Neural cell (in vitro differentiated cells): Measurements from ENCODE around the gene MORN4. TPM values are rescaled to one million over a fixed set of nuclear protein-coding genes. Genes with fewer than 3 reads are reported as not detected.
A peak's percentile ranks its signal among the peaks of the same experiment; 100 is the strongest.

Source experiments
- H2AFZ ChIP-seq: fragments of 200-600, 300-800 bp; sonication (generic), shearing (Covaris generic); 2 replicates; pipeline ENCODE4 v1.6.0; 2014; ENCODE audit warnings: low read depth, mild to moderate bottlenecking, antibody characterized with exemption, low read length, moderate library complexity
- H3F3A ChIP-seq: fragments of 200-600 bp; shearing (Covaris generic); 2 replicates; pipeline ENCODE4 v1.6.1; 2016; ENCODE audit warnings: mild to moderate bottlenecking, moderate library complexity, mixed read lengths, antibody characterized with exemption, low read length; ENCODE audit not compliant: insufficient read depth, poor library complexity, severe bottlenecking
- H3K27ac ChIP-seq: fragments of 200-600, 300-800 bp; sonication (generic), shearing (Covaris generic); 2 replicates; pipeline ENCODE4 v1.5.1; 2014; ENCODE audit warnings: mild to moderate bottlenecking, low read length, moderate library complexity
- H3K27me3 ChIP-seq: fragments of 300-800, 200-600 bp; sonication (generic), shearing (Covaris generic); 2 replicates; pipeline ENCODE4 v1.6.0; 2014; ENCODE audit warnings: mild to moderate bottlenecking, low read depth, low read length, moderate library complexity; ENCODE audit not compliant: insufficient read depth
- H3K36me3 ChIP-seq: fragments of 300-800, 200-600 bp; sonication (generic), shearing (Covaris generic); 2 replicates; pipeline ENCODE4 v1.5.1; 2014; ENCODE audit warnings: mild to moderate bottlenecking, antibody characterized with exemption, low read length, moderate library complexity; ENCODE audit not compliant: insufficient read depth
- H3K4me2 ChIP-seq: fragments of 300-800, 200-600 bp; sonication (generic), shearing (Covaris generic); 2 replicates; pipeline ENCODE4 v1.6.0; 2014; ENCODE audit warnings: mild to moderate bottlenecking, low read length
- H3K4me3 ChIP-seq: fragments of 300-800, 200-600 bp; sonication (generic), shearing (Covaris generic); 2 replicates; pipeline ENCODE4 v1.5.1; 2014; ENCODE audit warnings: mild to moderate bottlenecking, low read length, moderate library complexity
- H3K79me2 ChIP-seq: fragments of 200-600 bp; shearing (Covaris generic); replicated peaks from 2 replicates; pipeline ENCODE4 v1.6.0; 2014; ENCODE audit warnings: mild to moderate bottlenecking, low read length, moderate library complexity; ENCODE audit not compliant: insufficient read depth
- H3K9ac ChIP-seq: fragments of 300-800, 200-600 bp; sonication (generic), shearing (Covaris generic); 2 replicates; pipeline ENCODE4 v1.6.1; 2016; ENCODE audit warnings: mild to moderate bottlenecking, low read length, mixed read lengths
- H3K9me2 ChIP-seq: fragments of 200-600 bp; shearing (Covaris generic); 2 replicates; pipeline ENCODE4 v1.6.1; 2016; ENCODE audit warnings: mild to moderate bottlenecking, low read length, mixed read lengths; ENCODE audit not compliant: insufficient read depth
- H3K9me3 ChIP-seq: fragments of 200-600, 300-800 bp; sonication (generic), shearing (Covaris generic); 2 replicates; pipeline ENCODE4 v1.6.1; 2016; ENCODE audit warnings: mild to moderate bottlenecking, mixed run types, low read length, moderate library complexity, mixed read lengths
- H4K20me1 ChIP-seq: fragments of 200-600 bp; shearing (Covaris generic); 2 replicates; pipeline ENCODE4 v1.6.1; 2016; ENCODE audit warnings: mild to moderate bottlenecking, mixed run types; ENCODE audit not compliant: insufficient read depth
- EP300 ChIP-seq: fragments of 450-650 bp; conservative IDR thresholded peaks from 2 replicates; pipeline ENCODE4 v1.6.1; 2014; ENCODE audit warnings: antibody characterized with exemption, mild to moderate bottlenecking, moderate library complexity; ENCODE audit not compliant: poor library complexity, severe bottlenecking
- EZH2 ChIP-seq: fragments of 200-600, 300-800 bp; shearing (Covaris generic), sonication (generic); IDR thresholded peaks from 2 replicates; pipeline ENCODE4 v1.6.1; 2014; ENCODE audit warnings: antibody characterized with exemption, low read length, borderline replicate concordance, mild to moderate bottlenecking; ENCODE audit not compliant: insufficient read depth, poor library complexity, severe bottlenecking
- MXI1 ChIP-seq: fragments of 450-650 bp; conservative IDR thresholded peaks from 2 replicates; pipeline ENCODE4 v1.6.1; 2014; ENCODE audit warnings: antibody characterized with exemption, mild to moderate bottlenecking; ENCODE audit not compliant: poor library complexity, severe bottlenecking
- POLR2AphosphoS5 ChIP-seq: IDR thresholded peaks from 2 replicates; pipeline ENCODE4 v1.6.1; 2012
- RAD21 ChIP-seq: fragments of 450-650 bp; conservative IDR thresholded peaks from 2 replicates; pipeline ENCODE4 v1.6.1; 2014; ENCODE audit warnings: antibody characterized with exemption, mild to moderate bottlenecking, moderate library complexity
- SMC3 ChIP-seq: fragments of 450-650 bp; conservative IDR thresholded peaks from 2 replicates; pipeline ENCODE4 v1.6.1; 2014; ENCODE audit warnings: antibody characterized with exemption, mild to moderate bottlenecking, moderate library complexity; ENCODE audit not compliant: poor library complexity
- TAF1 ChIP-seq: IDR thresholded peaks from 2 replicates; pipeline ENCODE4 v1.6.1; 2012; ENCODE audit warnings: low read depth
- polyA plus RNA-seq: library from polyadenylated mRNA; depleted of rRNA; stranded (reverse); fragments of >200 nt; gene quantifications from 2 replicates; pipeline ENCODE4 v1.2.3, GENCODE V29; 2014
- TF ChIP-seq, protein P1 (sequence below): IDR thresholded peaks from 2 replicates; pipeline ENCODE4 v1.6.1; 2012; ENCODE audit warnings: borderline replicate concordance
- TF ChIP-seq, protein P2 (sequence below): fragments of 450-650 bp; IDR thresholded peaks from 2 replicates; pipeline ENCODE4 v1.5.1; 2014; ENCODE audit warnings: antibody characterized with exemption, mild to moderate bottlenecking, moderate library complexity; ENCODE audit not compliant: poor library complexity, severe bottlenecking

Gene MORN4
- polyA plus RNA-seq, 1 donor from 2014 or later: 64.7 TPM

DNA sequence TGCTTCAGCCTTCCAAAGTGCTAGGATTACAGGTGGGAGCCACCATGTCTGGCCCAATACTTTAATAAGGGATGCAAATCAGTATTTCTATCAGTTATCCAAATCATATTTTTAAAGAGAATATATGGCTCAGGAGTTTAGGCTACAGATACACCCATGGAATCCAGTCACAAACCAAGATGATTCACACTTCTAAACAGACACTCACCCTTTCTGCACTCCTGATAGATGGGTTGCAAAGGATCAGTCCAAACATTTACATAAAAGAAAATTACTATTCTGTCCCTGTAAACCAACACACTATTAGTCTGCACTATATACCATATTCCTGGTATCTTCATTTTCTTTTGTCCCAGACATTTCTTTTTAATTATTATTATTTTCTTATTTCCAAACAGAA, 2.2 kb downstream of the MORN4 start:
- no peak overlapping the region for H3K9ac ChIP-seq
- H3K79me2 ChIP-seq: peaks cover 25% of the 10 kb centered on the region
- no peaks in the 10 kb centered on the region for H4K20me1 ChIP-seq
- H3K4me3 ChIP-seq: peak overlapping the region; percentile 76
- no peaks in the 10 kb centered on the region for H3K9me3 ChIP-seq
- no peak overlapping the region for H3K4me2 ChIP-seq
- H3K27ac ChIP-seq: no peak overlapping the region
- TF ChIP-seq, protein P1, sequence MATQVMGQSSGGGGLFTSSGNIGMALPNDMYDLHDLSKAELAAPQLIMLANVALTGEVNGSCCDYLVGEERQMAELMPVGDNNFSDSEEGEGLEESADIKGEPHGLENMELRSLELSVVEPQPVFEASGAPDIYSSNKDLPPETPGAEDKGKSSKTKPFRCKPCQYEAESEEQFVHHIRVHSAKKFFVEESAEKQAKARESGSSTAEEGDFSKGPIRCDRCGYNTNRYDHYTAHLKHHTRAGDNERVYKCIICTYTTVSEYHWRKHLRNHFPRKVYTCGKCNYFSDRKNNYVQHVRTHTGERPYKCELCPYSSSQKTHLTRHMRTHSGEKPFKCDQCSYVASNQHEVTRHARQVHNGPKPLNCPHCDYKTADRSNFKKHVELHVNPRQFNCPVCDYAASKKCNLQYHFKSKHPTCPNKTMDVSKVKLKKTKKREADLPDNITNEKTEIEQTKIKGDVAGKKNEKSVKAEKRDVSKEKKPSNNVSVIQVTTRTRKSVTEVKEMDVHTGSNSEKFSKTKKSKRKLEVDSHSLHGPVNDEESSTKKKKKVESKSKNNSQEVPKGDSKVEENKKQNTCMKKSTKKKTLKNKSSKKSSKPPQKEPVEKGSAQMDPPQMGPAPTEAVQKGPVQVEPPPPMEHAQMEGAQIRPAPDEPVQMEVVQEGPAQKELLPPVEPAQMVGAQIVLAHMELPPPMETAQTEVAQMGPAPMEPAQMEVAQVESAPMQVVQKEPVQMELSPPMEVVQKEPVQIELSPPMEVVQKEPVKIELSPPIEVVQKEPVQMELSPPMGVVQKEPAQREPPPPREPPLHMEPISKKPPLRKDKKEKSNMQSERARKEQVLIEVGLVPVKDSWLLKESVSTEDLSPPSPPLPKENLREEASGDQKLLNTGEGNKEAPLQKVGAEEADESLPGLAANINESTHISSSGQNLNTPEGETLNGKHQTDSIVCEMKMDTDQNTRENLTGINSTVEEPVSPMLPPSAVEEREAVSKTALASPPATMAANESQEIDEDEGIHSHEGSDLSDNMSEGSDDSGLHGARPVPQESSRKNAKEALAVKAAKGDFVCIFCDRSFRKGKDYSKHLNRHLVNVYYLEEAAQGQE: no peak
- TF ChIP-seq MXI1 (no peak), SMC3 (no peak), EZH2 (no peak), POLR2AphosphoS5 (no peak), RAD21 (no peak), EP300 (no peak), TAF1 (no peak)
- TF ChIP-seq, protein P2, sequence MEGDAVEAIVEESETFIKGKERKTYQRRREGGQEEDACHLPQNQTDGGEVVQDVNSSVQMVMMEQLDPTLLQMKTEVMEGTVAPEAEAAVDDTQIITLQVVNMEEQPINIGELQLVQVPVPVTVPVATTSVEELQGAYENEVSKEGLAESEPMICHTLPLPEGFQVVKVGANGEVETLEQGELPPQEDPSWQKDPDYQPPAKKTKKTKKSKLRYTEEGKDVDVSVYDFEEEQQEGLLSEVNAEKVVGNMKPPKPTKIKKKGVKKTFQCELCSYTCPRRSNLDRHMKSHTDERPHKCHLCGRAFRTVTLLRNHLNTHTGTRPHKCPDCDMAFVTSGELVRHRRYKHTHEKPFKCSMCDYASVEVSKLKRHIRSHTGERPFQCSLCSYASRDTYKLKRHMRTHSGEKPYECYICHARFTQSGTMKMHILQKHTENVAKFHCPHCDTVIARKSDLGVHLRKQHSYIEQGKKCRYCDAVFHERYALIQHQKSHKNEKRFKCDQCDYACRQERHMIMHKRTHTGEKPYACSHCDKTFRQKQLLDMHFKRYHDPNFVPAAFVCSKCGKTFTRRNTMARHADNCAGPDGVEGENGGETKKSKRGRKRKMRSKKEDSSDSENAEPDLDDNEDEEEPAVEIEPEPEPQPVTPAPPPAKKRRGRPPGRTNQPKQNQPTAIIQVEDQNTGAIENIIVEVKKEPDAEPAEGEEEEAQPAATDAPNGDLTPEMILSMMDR: no peak
- no peaks in the 10 kb centered on the region for H3K27me3 ChIP-seq
- H3F3A ChIP-seq: no peaks in the 10 kb centered on the region
- H3K9me2 ChIP-seq: no peaks in the 10 kb centered on the region
- H2AFZ ChIP-seq: no peak overlapping the region
- no peaks in the 10 kb centered on the region for H3K36me3 ChIP-seq

DNA sequence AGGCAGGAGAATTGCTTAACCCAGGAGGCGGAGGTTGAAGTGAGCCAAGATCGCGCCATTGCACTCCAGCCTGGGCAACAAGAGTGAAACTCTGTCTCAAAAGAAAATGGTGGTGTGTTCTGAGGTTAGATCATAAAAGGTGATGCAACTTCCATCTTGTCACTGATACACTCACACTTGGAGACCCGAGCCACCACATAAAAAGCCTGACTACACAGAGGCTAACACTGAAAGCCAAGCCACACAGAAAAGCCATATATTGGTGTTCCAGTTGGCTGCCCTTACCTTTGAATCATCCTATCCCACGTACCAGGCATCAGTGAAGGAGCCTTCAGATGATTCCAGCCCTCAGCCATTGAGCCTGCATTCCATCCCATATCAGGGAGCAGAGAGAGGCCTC, 4.0 kb downstream of the MORN4 start:
- Histone ChIP-seq H3K27me3 (no peaks in the 10 kb centered on the region), H3K79me2 (peaks cover 29% of the 10 kb centered on the region), H3F3A (no peaks in the 10 kb centered on the region), H4K20me1 (no peaks in the 10 kb centered on the region), H3K9me3 (no peaks in the 10 kb centered on the region), H3K36me3 (no peaks in the 10 kb centered on the region), H3K4me2 (no peak overlapping the region), H3K9ac (no peak overlapping the region), H3K27ac (no peak overlapping the region), H3K9me2 (no peaks in the 10 kb centered on the region), H3K4me3 (no peak overlapping the region), H2AFZ (no peak overlapping the region)
- TF ChIP-seq, protein P2: no peak
- TF ChIP-seq, protein P1: no peak
- TF ChIP-seq MXI1 (no peak), EP300 (no peak), TAF1 (no peak), EZH2 (no peak), POLR2AphosphoS5 (no peak), RAD21 (no peak), SMC3 (no peak)
